Measurements from ENCODE around the gene RTN4RL1. TPM values are rescaled to one million over a fixed set of nuclear protein-coding genes. Genes with fewer than 3 reads are reported as not detected.
A peak's percentile ranks its signal among the peaks of the same experiment; 100 is the strongest.

Gene RTN4RL1
- total RNA-seq, 1 donor from 2014 or later, result 0.77 TPM

GRCh38 chr17:2035541-2036488, 10.7 kb upstream of the RTN4RL1 start:
- Histone ChIP-seq H3K4me3 (ENCODE audit: insufficient read depth, low read depth, low read length) (no peak overlapping the region), H3K9ac (ENCODE audit: low read length) (no peak overlapping the region), H4K20me1 (ENCODE audit: insufficient read depth, low read length) (peaks cover 4% of the 10 kb centered on the region), H2AFZ (ENCODE audit: low read depth, low read length) (no peak overlapping the region), H3K4me1 (ENCODE audit: insufficient read depth, low read length) (peaks cover 7% of the 10 kb centered on the region), H3K36me3 (ENCODE audit: insufficient read depth, low read length) (peaks cover 8% of the 10 kb centered on the region), H3K9me3 (ENCODE audit: insufficient read depth, low read depth, low read length) (no peaks in the 10 kb centered on the region), H3K27me3 (ENCODE audit: insufficient read depth, low read length) (no peaks in the 10 kb centered on the region), H3K79me2 (ENCODE audit: insufficient read depth, low read length) (peaks cover 11% of the 10 kb centered on the region), H3K27ac (ENCODE audit: low read depth, low read length) (no peak overlapping the region), H3K4me2 (ENCODE audit: low read length) (no peak overlapping the region)
- no peaks in the 10 kb centered on the region for H3K9me3 Mint-ChIP-seq (ENCODE audit: unreplicated experiment)
- H3K36me3 Mint-ChIP-seq (ENCODE audit: low read depth, unreplicated experiment), result peaks cover 16% of the 10 kb centered on the region
- H3K27me3 Mint-ChIP-seq (ENCODE audit: low read depth, unreplicated experiment), result no peaks in the 10 kb centered on the region
- H3K4me3 Mint-ChIP-seq (ENCODE audit: unreplicated experiment), result no peak overlapping the region
- H3K27ac Mint-ChIP-seq (ENCODE audit: unreplicated experiment), result peak overlapping the region; percentile 53
- no peak for TF ChIP-seq EZH2 (IDR thresholded peaks at IDR 0.05; ENCODE audit: insufficient read depth, low read length)
- no peak for TF ChIP-seq CTCF (IDR thresholded peaks at IDR 0.05; ENCODE audit: insufficient read depth, low read depth, low read length)
- DNase-seq (ENCODE audit: low read depth), result no peak
- peaks cover 9% of the 10 kb centered on the region for H3K4me1 Mint-ChIP-seq (ENCODE audit: low read depth, unreplicated experiment)
- no peak for FAIRE-seq

GRCh38 chr17:2034806-2035540, 9.8 kb upstream of the RTN4RL1 start:
- Histone ChIP-seq H3K4me2 (ENCODE audit: low read length) (peak overlapping the region; percentile 60), H3K9me3 (ENCODE audit: insufficient read depth, low read depth, low read length) (no peaks in the 10 kb centered on the region), H2AFZ (ENCODE audit: low read depth, low read length) (no peak overlapping the region), H3K4me3 (ENCODE audit: insufficient read depth, low read depth, low read length) (no peak overlapping the region), H4K20me1 (ENCODE audit: insufficient read depth, low read length) (peaks cover 4% of the 10 kb centered on the region), H3K27ac (ENCODE audit: low read depth, low read length) (peak overlapping the region; percentile 41), H3K9ac (ENCODE audit: low read length) (no peak overlapping the region), H3K36me3 (ENCODE audit: insufficient read depth, low read length) (peaks cover 8% of the 10 kb centered on the region), H3K79me2 (ENCODE audit: insufficient read depth, low read length) (peaks cover 11% of the 10 kb centered on the region), H3K27me3 (ENCODE audit: insufficient read depth, low read length) (no peaks in the 10 kb centered on the region), H3K4me1 (ENCODE audit: insufficient read depth, low read length) (peaks cover 8% of the 10 kb centered on the region)
- Mint-ChIP-seq H3K4me3 (ENCODE audit: unreplicated experiment) (no peak overlapping the region), H3K4me1 (ENCODE audit: low read depth, unreplicated experiment) (peaks cover 9% of the 10 kb centered on the region), H3K27ac (ENCODE audit: unreplicated experiment) (no peak overlapping the region), H3K9me3 (ENCODE audit: unreplicated experiment) (no peaks in the 10 kb centered on the region), H3K36me3 (ENCODE audit: low read depth, unreplicated experiment) (peaks cover 14% of the 10 kb centered on the region), H3K27me3 (ENCODE audit: low read depth, unreplicated experiment) (no peaks in the 10 kb centered on the region)
- TF ChIP-seq EZH2 (IDR thresholded peaks at IDR 0.05; ENCODE audit: insufficient read depth, low read length) (no peak), CTCF (IDR thresholded peaks at IDR 0.05; ENCODE audit: insufficient read depth, low read depth, low read length) (no peak)
- FAIRE-seq (no peak), DNase-seq (ENCODE audit: low read depth) (peak; percentile 78)

All from astrocyte (in vitro differentiated cells and primary cell).